GM18867 (cell line): ENCODE data around the gene MTG2.

Experiments used
- ATAC-seq: cut with Tn5 transposase; IDR thresholded peaks from one replicate; pipeline ENCODE4 v1.9.1; 2021; ENCODE audit warnings: mild to moderate bottlenecking, moderate library complexity; ENCODE audit not compliant: unreplicated experiment

The MTG2 gene

DNA sequence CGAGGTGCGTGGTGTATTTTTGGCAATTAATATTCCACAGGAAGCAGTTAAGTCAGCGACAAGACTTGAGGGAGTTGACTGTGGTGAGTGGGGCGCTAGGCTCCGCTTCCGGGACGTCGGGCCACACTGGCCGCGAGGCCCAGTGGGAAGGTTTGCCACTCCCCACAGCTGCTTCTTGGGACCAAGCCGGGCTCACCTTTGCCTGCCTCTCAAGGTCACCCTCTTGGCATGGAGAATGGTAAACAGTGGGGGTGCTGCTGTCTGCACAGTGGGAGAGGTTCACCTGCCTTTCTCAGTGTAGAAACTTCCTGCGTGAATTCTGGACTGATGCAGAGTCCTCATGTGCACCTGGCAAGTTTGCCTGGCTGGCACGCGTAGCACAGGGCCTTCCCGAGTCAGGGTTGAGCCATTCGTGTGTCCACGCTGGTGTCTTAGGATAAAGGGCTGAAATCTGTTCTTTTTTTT lies 61.8 kb downstream of the MTG2 start:
- no peak for ATAC-seq

DNA sequence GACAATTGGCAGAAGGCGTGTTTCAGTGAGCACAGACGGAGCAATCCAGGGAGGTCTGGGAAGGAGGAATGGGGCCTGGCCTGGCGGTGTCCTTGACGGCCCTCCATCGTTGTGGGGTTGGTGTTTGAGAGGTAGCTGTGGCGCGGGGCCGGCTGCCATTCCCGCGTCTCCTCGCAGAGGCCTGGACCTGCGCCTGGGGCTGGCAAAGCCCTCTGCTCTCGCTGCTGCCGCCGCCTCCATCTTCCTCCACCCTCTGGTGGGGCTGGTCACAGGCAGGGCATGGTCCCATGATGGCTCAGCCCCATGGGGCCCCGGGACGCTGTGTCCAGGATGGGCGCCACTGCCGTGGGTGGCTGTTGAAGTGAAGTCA lies 63.1 kb downstream of the MTG2 start:
- no peak for ATAC-seq

DNA sequence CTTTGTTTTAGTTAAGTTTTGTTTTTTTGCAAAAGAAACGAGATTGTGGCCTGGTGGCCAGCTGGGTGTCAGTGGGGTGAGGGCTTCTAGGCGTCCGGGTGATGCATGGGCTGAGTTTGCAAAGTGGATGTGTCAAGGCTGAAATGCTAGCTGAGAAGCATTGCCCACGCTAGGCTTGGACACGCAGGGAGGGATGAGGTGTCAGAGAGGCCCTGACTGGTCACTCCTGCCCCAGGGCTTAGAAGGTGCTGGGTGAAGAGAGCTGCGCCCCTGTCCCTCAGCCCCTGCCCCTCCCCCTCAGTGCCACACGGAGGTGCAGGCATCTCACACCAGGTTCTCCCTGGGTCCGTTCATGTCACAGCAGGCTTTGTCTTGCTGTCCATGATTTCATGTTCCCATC lies 63.6 kb downstream of the MTG2 start:
- ATAC-seq, result no peak

DNA sequence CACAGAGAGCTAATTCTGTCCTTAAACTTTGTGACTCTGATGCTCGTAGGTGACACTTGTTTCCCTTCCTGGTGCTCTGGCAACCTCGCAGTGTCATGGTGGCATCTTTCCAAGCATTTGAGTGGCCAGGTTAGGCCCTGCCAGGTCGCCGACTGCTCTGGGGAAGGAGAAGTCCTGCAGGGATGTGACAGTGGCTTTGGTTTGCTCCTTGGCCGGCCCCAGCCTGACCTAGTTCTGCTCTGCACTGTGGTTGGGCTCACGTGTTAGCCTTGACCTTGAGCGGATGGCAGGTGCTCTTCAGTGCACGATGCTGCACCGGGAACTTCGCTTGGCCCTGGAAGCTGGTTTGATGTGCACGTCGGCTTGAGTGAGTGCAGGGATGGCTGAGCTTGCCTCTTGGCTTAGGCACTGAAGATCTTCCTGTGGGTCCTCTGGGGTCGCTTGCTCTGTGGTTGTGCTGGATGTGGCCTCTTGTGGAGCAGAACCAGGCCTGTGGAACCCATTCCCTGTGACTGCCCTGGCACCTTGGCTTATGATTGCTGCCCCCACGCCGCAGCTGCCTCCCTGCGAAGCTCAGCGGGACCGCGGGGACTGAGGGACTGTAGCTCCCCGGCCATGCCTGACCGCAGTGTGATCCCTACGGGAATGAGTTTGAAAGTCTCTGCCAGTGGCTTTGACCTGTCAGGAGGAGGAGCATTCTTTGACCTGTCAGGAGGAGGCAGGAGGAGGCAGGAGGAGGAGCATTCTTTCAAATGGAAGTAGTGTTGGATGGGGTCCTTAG lies 64.2 kb downstream of the MTG2 start:
- ATAC-seq, result no peak

DNA sequence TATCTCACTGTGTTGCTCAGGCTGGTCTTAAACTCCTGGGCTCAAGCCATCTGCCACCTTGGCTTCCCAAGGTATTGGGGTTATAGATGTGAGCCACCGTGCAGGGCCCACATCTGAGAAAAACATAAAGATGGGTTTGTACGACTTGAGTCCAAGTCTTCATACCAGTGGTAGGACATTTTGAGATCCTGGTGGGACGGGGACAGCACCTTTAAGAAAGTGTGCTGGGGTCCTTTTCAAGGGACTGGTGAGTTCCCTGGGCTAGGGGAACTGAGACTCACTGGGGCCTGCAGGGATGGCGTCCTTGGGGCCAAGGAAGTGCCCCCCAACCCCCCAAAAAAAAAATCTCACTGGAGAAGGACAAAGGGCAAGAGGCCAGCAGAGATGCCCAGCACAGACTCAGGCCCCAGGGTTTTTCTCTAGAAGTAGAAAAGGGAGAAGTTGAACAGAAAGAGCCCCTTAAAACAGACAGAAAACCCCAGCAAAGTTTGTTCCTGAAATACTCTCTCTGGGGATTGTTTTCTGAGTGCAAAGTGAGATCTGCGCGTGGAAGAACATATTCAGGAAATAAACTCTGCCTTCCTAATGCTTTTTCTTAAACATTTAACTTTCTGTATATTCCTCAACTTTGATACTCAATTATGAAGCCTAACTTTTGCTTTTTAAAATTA lies 66.2 kb downstream of the MTG2 start:
- no peak for ATAC-seq

DNA sequence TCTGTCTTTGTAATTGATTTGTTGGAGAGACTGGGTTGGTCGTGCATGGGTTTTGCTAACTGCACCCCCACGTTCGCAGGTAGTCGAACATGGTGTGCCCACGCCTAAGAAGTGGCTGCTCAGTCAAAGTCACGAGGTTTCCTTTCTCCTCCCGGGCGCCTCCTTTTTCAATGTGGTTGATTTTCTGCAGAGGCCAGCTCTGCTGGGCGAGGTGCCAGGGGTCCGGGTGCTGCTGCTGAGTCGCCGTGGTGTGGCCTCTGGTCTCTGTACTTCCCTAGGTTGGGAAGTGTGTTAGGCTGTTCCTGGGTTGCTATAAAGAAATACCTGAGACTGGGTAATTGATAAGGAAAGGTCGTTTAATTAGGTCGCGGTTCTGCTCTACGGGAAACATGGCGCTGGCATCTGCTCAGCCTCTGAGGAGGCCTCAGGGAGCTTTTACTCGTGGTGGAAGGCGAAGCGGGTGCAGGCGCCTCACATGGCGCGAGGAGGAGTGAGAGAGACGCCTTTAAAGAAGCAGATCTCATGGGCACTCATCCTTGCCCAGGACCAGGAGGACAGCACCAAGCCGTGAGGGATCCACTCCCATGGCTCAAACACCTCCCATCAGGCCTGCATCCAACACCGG lies 69.6 kb downstream of the MTG2 start:
- no peak for ATAC-seq
